Upper lobe of left lung (tissue), 6 donors: ENCODE results near the gene SLC40A1. TPM values are rescaled to one million over a fixed set of nuclear protein-coding genes. Genes with fewer than 3 reads are reported as not detected.

Source experiments
- ATAC-seq, 2 donors: fragments of 200-7000 bp; cut with Tn5 transposase; one replicate each; pipeline ENCODE4 v1.9.1; 2022; ENCODE audit warnings: mild to moderate bottlenecking in 2 of 2, moderate library complexity in 2 of 2; ENCODE audit not compliant: low FRiP score in 2 of 2
- DNase-seq, 2 donors: peaks; one replicate each; pipeline ENCODE4 v3.0.0-alpha.2; 2019 to 2020
- H3K27ac ChIP-seq, 4 donors: fragments of 200-600 bp; sonication (generic); one replicate each; pipeline ENCODE4 v1.5.1; 2016 to 2019
- H3K27me3 ChIP-seq, 4 donors: fragments of 200-600 bp; sonication (generic); one replicate each; pipeline ENCODE4 v1.5.1; 2017 to 2019
- H3K36me3 ChIP-seq, 4 donors: fragments of 200-600 bp; sonication (generic); one replicate each; pipeline ENCODE4 v1.5.1; 2016 to 2019
- H3K4me1 ChIP-seq, 4 donors: fragments of 200-600 bp; sonication (generic); one replicate each; pipeline ENCODE4 v1.5.1; 2018 to 2019
- H3K4me3 ChIP-seq, 4 donors: fragments of 200-600 bp; sonication (generic); one replicate each; pipeline ENCODE4 v1.5.1; 2017 to 2019; ENCODE audit warnings: mild to moderate bottlenecking in 2 of 4, moderate library complexity in 1 of 4
- H3K9me3 ChIP-seq, 4 donors: fragments of 200-600 bp; sonication (generic); one replicate each; pipeline ENCODE4 v1.5.1; 2018 to 2019
- EP300 ChIP-seq, 4 donors: sonication (generic); formaldehyde crosslinking; IDR thresholded peaks; one replicate each; pipeline ENCODE4 v1.5.1; 2017; ENCODE audit warnings: antibody characterized with exemption in 4 of 4, control low read depth in 2 of 4
- POLR2A ChIP-seq, 4 donors: fragments of 450-650 bp; IDR thresholded peaks; one replicate each; pipeline ENCODE4 v1.5.1; 2016 to 2017; ENCODE audit warnings: antibody characterized with exemption in 4 of 4, mild to moderate bottlenecking in 2 of 4
- POLR2AphosphoS5 ChIP-seq, 2 donors: sonication (generic); formaldehyde crosslinking; IDR thresholded peaks; one replicate each; pipeline ENCODE4 v1.5.1; 2017; ENCODE audit warnings: antibody characterized with exemption in 2 of 2
- WGBS, 2 donors: methylation state at CpG; one replicate each; pipeline ENCODE4 v1.1.5; 2017 to 2018; 5-methylcytosine and 5-hydroxymethylcytosine counted together
- total RNA-seq, 6 donors: library from RNA; depleted of rRNA in 4 of 6; stranded (reverse); fragments of >200 nt in 4 of 6; gene quantifications; one replicate each; pipeline versions ENCODE4 v1.1.0 to v1.2.1, GENCODE V29; 2016 to 2021
- TF ChIP-seq, protein P1 (sequence below), 6 experiments: fragments of 450-650 bp in 4 of 6; fragments of 200-600 bp in 2 of 6; sonication (generic) in 2 of 6; IDR thresholded peaks; one replicate each; pipeline ENCODE4 v1.5.1; 2016 to 2019; ENCODE audit warnings: antibody characterized with exemption in 6 of 6
- donor health status: DM: no; HTN: no; CAD: no; lungs with moderate emphysema.
- donor health status: DM: no; HTN: yes; CAD: no; lungs with severe emphysema.

The SLC40A1 gene
- total RNA-seq, 6 donors from 2014 or later, result 67.4 to 154 (median 131) TPM

DNA sequence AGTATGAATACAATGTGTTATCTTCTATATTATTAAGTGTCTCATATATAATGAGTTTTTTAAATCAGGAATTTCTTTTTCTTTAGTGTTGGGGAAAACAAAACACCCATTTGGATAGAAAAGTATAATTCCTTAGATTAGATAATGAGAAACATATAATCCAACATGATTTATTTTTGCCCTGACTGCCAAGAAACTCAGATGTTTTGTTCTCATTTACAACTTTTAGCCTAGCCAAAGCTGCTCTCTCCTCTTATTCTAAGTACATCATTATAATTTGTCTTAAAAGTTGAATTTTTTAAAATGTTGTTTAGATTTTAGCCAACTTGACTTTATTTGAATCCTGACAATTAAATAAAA, 68.6 kb downstream of the SLC40A1 start:
- TF ChIP-seq POLR2A (IDR thresholded peaks at IDR 0.05), result no peak
- no peak for TF ChIP-seq POLR2AphosphoS5 (IDR thresholded peaks at IDR 0.05)
- no peak for TF ChIP-seq EP300 (IDR thresholded peaks at IDR 0.05)
- TF ChIP-seq, protein P1, sequence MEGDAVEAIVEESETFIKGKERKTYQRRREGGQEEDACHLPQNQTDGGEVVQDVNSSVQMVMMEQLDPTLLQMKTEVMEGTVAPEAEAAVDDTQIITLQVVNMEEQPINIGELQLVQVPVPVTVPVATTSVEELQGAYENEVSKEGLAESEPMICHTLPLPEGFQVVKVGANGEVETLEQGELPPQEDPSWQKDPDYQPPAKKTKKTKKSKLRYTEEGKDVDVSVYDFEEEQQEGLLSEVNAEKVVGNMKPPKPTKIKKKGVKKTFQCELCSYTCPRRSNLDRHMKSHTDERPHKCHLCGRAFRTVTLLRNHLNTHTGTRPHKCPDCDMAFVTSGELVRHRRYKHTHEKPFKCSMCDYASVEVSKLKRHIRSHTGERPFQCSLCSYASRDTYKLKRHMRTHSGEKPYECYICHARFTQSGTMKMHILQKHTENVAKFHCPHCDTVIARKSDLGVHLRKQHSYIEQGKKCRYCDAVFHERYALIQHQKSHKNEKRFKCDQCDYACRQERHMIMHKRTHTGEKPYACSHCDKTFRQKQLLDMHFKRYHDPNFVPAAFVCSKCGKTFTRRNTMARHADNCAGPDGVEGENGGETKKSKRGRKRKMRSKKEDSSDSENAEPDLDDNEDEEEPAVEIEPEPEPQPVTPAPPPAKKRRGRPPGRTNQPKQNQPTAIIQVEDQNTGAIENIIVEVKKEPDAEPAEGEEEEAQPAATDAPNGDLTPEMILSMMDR (IDR thresholded peaks at IDR 0.05), result no peak
- DNase-seq, result no peak
- peaks cover 0 to 5% (median 2%) of the 10 kb centered on the region in 4 donors for H3K4me1 ChIP-seq
- no peaks in the 10 kb centered on the region for H3K36me3 ChIP-seq
- H3K9me3 ChIP-seq, result no peaks in the 10 kb centered on the region
- ATAC-seq, result no peak
- no peak overlapping the region for H3K4me3 ChIP-seq
- H3K27ac ChIP-seq, result no peak overlapping the region
- H3K27me3 ChIP-seq, result no peaks in the 10 kb centered on the region

DNA sequence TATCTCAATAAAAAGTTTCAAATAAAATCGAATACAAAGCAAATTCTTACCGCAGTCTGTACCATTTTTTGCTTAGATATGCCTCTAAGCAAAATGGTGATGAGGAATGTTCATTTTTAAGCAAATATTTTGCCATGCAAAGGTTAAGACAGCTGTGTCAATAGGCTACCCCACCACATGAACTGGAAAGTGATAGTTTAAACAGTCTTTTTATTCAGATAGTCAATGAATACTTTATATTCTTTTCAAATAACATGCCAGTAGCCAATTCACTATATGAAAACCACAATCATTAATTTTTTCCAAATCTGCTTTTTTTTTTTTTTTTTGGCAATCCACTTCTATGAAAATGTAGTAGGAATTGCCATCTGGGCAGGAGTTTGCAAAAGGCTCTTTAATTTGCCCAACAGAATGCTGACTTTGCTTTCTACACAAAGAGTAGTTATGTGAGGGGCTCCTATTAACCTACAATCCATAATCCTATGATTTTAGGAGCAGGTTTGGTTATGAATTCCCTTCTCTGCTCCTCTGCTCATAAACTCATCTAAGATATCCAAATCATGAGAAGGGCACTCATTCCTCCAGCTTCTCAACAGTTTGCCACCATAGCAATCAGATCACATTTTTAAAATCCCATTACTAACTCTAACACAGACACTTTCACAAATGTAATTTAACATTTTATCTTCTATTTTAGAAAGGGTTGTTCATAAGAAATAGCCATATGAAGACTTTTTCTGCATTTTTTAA, 69.2 kb downstream of the SLC40A1 start:
- 88 to 94% methylated on average over 2 of the region's 2 CpGs for WGBS, 2 donors
- Histone ChIP-seq H3K4me3 (no peak overlapping the region), H3K27ac (no peak overlapping the region), H3K36me3 (no peaks in the 10 kb centered on the region), H3K27me3 (no peaks in the 10 kb centered on the region), H3K4me1 (peaks cover 0 to 5% (median 0%) of the 10 kb centered on the region in 4 donors), H3K9me3 (no peaks in the 10 kb centered on the region)
- DNase-seq (no peak), ATAC-seq (no peak)
- TF ChIP-seq, protein P1 (IDR thresholded peaks at IDR 0.05), result no peak
- no peak for TF ChIP-seq POLR2A (IDR thresholded peaks at IDR 0.05)
- TF ChIP-seq EP300 (IDR thresholded peaks at IDR 0.05), result no peak
- no peak for TF ChIP-seq POLR2AphosphoS5 (IDR thresholded peaks at IDR 0.05)

Other genes starting within 250 kb of the SLC40A1 start
- gene WDR75, start 139.3 kb downstream of the SLC40A1 start, total RNA-seq, result 10 to 100 TPM in 5 of 6 donors, 1 to 10 TPM in 1; 7.5 to 34.6 (median 28.2) TPM
- 10 to 100 TPM; 29.5 to 49.6 (median 34.3) TPM for gene ASNSD1, start 80.7 kb upstream of the SLC40A1 start, total RNA-seq
- 10 to 100 TPM in 1 of 6 donors, 1 to 10 TPM in 5; 8.0 to 13.1 (median 9.2) TPM for gene ANKAR, start 93.9 kb upstream of the SLC40A1 start, total RNA-seq
- gene OSGEPL1, start 182.0 kb upstream of the SLC40A1 start, total RNA-seq, result 10 to 100 TPM in 1 of 6 donors, 1 to 10 TPM in 5; 3.6 to 14.5 (median 5.4) TPM
- 100 to 1,000 TPM in 1 of 6 donors, 10 to 100 TPM in 5; 37.4 to 167 (median 57.2) TPM for gene ORMDL1, start 203.6 kb upstream of the SLC40A1 start, total RNA-seq
- 10 to 100 TPM in 5 of 6 donors, 1 to 10 TPM in 1; 6.7 to 27.1 (median 20.0) TPM for gene PMS1, start 203.7 kb upstream of the SLC40A1 start, total RNA-seq